ENCODE data around the gene PLA2G2F.
A peak's percentile ranks its signal among the peaks of the same experiment; 100 is the strongest.

PLA2G2F gene

GRCh38 chr1:20138961-20139550, at the start of gene PLA2G2F:
Gene PLA2G2F, plus strand, starts transcription at chr1:20139323. Its CDS starts 105 bp downstream, at chr1:20139428.
- no peak for DNase-seq

DNA sequence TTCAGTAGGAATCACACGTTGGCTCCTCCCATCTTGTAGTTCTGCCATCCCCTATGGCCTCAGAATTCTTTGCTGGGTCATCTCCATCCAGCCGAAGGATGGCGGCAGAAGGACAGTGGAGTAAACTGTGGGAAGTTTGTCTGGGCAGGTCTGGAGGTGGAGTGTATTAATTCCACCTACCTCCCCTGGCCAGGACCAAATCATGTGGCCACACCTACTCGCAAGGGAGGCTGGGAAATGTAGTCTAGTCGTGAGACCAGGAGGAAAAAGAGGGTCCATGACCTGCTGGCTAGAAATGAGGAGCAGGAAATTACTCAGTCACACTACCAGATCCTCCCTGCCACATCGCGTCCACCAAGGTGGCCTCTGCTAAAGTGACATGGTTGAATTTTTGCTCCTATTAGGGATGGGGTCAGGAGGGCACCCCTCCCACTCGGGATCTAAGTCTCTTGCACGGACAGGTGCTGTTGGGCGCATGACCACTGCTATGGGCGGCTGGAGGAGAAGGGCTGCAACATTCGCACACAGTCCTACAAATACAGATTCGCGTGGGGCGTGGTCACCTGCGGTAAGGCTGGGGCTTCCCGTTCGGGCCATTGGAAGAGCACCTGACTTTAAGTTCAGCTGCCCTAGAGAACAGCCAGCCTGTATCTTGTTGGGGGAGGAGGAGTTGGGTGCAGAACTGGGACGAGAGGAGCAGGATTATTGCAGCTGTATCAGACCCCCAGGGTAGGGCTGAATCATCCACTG, 49.6 kb upstream of the PLA2G2F start:
- DNase-seq, result no peak

- no peak for DNase-seq
Observed at GRCh38 chr1:20090119-20090518, 49.0 kb upstream of the PLA2G2F start.

DNA sequence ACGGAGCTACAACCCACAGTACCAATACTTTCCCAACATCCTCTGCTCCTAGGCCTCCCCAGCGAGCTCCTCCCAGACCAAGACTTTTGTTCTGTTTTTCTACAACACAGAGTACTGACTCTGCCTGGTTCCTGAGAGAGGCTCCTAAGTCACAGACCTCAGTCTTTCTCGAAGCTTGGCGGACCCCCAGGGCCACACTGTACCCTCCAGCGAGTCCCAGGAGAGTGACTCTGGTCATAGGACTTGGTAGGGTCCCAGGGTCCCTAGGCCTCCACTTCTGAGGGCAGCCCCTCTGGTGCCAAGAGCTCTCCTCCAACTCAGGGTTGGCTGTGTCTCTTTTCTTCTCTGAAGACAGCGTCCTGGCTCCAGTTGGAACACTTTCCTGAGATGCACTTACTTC, 48.5 kb upstream of the PLA2G2F start:
- no peak for DNase-seq

DNA sequence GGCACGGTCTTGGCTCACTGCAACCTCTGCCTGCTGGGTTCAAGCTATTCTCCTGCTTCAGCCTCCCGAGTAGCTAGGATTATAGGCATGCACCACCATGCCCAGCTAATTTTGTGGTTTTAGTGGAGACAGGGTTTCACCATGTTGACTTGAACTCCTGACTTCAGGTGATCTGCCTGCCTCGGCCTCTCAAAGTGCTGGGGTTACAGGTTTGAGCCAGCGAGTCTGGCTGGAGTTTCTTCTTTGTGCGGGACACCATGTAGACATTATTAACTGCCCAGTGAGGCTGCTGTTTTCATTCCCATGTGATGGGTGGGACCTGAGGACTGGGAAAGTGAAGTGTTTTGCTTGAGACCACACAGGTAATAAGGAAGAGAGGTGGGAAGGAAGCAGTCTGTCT, 45.8 kb upstream of the PLA2G2F start:
- no peak for DNase-seq

- DNase-seq, result no peak
Observed at GRCh38 chr1:20093940-20094391, 45.2 kb upstream of the PLA2G2F start.

GRCh38 chr1:20095564-20096434, 43.3 kb upstream of the PLA2G2F start:
- DNase-seq, result peak in 1 of 2 experiments; percentile 73

GRCh38 chr1:20096840-20097447, 42.2 kb upstream of the PLA2G2F start:
- DNase-seq, result no peak

GRCh38 chr1:20099533-20099932, 39.6 kb upstream of the PLA2G2F start:
- DNase-seq, result no peak

- DNase-seq, result peak; percentile 18 to 45
Observed at GRCh38 chr1:20100632-20101355, 38.3 kb upstream of the PLA2G2F start.

GRCh38 chr1:20102875-20103274, 36.2 kb upstream of the PLA2G2F start:
- no peak for DNase-seq

DNA sequence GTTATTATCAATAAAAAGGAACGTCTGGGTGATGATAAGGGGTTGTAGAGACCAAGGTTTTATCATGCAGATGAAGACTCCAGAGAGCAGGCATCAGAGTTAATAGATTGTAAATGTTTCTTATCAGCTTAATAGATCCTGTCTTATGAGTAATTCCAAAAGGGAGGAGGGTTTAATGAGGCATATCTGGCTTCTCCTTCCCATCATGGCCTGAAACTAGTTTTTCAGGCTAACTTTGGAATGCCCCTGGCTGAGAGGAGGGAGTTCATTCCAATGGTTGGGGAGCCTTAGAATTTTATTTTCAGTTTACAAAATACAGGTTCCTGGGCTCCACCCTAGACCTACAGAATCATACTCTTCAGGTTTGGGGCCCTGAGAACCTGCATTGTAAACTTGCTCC, 33.3 kb upstream of the PLA2G2F start:
- no peak for DNase-seq

GRCh38 chr1:20107351-20107750, 31.8 kb upstream of the PLA2G2F start:
- DNase-seq, result peak in 1 of 2 experiments; percentile 43

DNA sequence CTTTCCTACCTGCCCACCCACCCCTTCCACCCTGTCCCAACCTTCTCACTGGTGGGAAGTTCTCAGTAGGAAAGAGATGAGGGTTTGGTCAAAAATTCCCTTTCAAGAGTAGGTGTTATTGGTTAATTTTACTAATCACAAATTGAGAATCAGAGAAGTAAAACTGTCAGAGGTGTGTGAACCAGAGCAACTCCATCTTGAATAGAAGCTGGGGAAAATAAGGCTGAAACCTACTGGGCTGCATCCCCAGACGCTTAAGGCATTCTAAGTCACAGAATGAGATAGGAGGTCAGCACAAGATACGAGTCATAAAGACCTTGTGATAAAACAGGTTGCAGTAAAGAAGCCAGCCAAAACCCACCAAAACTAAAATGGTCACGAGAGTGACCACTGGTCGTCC, 31.3 kb upstream of the PLA2G2F start:
- DNase-seq, result no peak

- no peak for DNase-seq
Observed at GRCh38 chr1:20108366-20109123, 30.6 kb upstream of the PLA2G2F start.

DNA sequence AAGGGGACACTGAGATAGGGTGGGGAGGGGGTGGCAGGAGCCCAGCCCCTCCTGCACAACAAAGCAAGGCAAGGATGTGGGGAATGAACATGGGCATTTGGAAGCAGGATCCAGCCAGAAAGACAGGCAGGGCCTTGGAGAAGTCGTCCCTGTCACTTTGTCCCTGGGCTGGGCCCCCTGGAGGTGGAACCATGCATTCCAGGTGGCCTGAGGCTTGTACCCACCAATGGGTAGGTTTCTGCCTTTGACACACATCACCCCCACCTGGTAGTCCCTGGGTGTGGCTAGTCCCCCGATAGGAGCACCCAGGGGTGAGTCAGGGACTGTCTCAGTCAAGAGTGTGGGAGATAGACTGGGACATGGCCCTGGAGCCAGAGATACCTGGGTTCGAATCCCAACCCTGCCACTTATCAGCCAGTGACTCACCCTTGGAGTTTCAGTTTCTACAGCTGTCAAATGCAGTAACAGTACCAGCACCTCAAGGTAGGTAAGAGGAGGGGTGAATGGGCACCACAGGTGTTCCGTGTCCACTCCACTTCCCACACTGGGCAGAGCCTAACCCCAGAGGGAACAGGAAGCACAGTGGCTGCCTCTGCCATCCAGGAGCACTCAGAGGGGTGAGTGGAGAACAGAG, 29.8 kb upstream of the PLA2G2F start:
- no peak for DNase-seq

DNA sequence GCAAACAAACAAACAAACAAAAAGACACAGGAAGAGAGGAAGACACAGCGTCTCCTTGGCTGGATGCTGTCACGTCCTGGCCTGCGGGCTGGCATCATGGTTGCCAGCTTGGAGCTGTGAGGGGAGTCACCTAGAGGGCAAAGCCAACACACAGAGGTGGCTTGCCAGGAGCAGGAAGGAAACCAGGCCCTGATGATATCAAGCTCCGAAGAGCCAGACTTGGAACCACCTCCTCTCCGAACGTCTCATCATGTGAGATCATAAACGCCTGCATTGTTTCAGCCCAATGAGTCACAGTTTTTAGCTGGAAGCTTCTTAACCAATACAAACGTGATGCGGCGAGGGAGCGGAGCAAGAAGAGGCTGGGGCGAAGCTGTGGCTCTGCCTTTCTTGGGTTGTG, 28.4 kb upstream of the PLA2G2F start:
- no peak for DNase-seq

DNA sequence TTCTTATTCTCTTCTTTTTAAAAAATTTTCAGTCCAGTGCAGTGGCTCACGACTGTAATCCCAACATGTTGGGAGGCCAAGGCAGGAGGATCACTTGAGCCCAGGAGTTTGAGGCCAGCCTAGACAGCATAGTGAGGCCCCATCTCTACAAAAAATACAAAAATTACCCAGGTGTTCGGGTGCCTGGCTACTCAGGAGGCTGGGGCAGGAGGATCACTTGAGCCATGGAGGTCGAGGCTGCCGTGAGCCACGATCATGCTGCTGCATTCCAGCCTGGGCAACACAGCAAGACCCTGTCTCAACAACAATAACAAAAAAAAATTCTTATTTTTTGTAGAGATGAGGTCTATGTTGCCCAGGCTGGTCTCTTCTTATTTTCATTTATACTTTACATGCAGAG, 27.7 kb upstream of the PLA2G2F start:
- no peak for DNase-seq

GRCh38 chr1:20112279-20113000, 26.7 kb upstream of the PLA2G2F start:
- peak; percentile 60 to 85 for DNase-seq

- DNase-seq, result no peak
Observed at GRCh38 chr1:20114021-20114648, 25.0 kb upstream of the PLA2G2F start.

Data from NCI-H524 (cell line).